Thoracic aorta (tissue), 2 donors: ENCODE measurements around the gene TTLL8. TPM values are rescaled to one million over a fixed set of nuclear protein-coding genes. Genes with fewer than 3 reads are reported as not detected.

Experiments
- ATAC-seq: fragments of 150-250 bp; one replicate; pipeline ENCODE4 v1.8.0; 2017; ENCODE audit warnings: low read depth; ENCODE audit not compliant: insufficient number of reproducible peaks, low FRiP score
- DNase-seq: peaks from one replicate; pipeline ENCODE4 v3.0.0-alpha.2; 2020; ENCODE audit warnings: low spot score
- H3K27ac ChIP-seq, 2 donors: fragments of 200-600 bp; sonication (generic); 1 replicate in 1 of 2; 2 replicates in 1 of 2; pipeline ENCODE4 v1.5.1; 2016; ENCODE audit warnings: mild to moderate bottlenecking in 2 of 2, moderate library complexity in 2 of 2
- H3K27me3 ChIP-seq: fragments of 200-600 bp; sonication (generic); replicated peaks from 2 replicates; pipeline ENCODE4 v1.6.0; 2016; ENCODE audit warnings: mild to moderate bottlenecking; ENCODE audit not compliant: insufficient read depth
- H3K36me3 ChIP-seq: fragments of 200-600 bp; sonication (generic); one replicate; pipeline ENCODE4 v1.5.1; 2016
- H3K4me1 ChIP-seq, 2 donors: fragments of 200-600 bp; sonication (generic); 1 replicate in 1 of 2; 2 replicates in 1 of 2; pipeline versions ENCODE4 v1.5.1 to v1.6.0; 2016; ENCODE audit warnings: low read depth in 2 of 2, mild to moderate bottlenecking in 1 of 2; ENCODE audit not compliant: control insufficient read depth in 1 of 2
- H3K4me3 ChIP-seq: fragments of 200-600 bp; sonication (generic); 2 replicates; pipeline ENCODE4 v1.5.1; 2016; ENCODE audit warnings: mild to moderate bottlenecking
- H3K9me3 ChIP-seq: fragments of 200-600 bp; sonication (generic); 2 replicates; pipeline ENCODE4 v1.5.1; 2016
- total RNA-seq, 2 donors: library from RNA; depleted of rRNA; stranded (reverse); fragments of >200 nt; gene quantifications; one replicate each; pipeline versions ENCODE4 v1.1.0 to v1.2.3, GENCODE V29; 2016
- TF ChIP-seq, protein P1 (sequence below): fragments of 200-600 bp; sonication (generic); IDR thresholded peaks from one replicate; pipeline ENCODE4 v1.5.1; 2019; ENCODE audit warnings: antibody characterized with exemption

The TTLL8 gene
- total RNA-seq, 2 donors from 2014 or later = not detected

DNA sequence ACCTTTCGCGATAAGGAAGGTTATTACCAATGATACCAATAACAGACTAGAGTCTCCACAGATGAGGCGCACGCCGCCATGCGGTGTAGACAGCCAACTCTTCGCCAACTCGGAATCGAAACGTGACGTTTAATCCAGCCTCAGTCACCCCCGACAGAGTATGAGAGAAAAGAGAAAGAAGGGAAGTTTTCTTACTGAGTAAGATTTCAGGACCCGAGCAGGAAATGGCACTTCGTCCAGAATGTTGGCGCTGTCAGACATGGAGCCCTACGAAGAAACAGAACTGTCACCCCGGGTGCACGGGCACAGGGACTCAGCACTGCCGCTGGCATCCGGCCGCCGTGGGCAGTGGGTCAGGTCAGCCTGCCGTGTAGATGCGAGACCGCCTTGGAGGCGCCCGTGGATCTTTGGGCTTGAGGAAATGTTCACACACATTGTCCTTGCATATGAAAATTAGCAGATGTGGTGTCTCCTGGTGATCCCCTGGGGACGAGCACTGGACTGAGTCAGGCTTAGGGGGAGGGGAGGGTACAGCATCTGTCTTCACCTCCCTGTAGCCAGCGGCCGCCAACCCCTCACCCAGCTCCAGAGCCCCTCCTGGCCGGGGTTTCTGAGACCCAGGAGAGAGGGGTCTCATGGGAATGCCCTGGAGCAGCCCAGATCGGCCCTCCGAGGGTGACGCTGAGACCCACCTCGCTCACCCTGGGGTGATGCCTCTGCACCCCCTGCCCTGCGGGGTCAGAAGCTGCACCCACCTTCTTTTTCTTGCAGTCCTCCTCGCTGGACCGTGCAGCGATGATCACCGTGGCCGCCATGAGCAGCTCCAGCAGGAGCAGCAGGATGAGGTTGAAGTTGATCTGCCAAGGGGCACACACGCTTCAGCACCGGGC is 18.8 kb upstream of the TTLL8 start:
- DNase-seq (no peak), ATAC-seq (no peak)
- Histone ChIP-seq H3K4me1 (no peaks in the 10 kb centered on the region), H3K27ac (no peak overlapping the region), H3K27me3 (no peaks in the 10 kb centered on the region), H3K4me3 (no peak overlapping the region), H3K9me3 (no peaks in the 10 kb centered on the region), H3K36me3 (no peaks in the 10 kb centered on the region)
- TF ChIP-seq, protein P1, sequence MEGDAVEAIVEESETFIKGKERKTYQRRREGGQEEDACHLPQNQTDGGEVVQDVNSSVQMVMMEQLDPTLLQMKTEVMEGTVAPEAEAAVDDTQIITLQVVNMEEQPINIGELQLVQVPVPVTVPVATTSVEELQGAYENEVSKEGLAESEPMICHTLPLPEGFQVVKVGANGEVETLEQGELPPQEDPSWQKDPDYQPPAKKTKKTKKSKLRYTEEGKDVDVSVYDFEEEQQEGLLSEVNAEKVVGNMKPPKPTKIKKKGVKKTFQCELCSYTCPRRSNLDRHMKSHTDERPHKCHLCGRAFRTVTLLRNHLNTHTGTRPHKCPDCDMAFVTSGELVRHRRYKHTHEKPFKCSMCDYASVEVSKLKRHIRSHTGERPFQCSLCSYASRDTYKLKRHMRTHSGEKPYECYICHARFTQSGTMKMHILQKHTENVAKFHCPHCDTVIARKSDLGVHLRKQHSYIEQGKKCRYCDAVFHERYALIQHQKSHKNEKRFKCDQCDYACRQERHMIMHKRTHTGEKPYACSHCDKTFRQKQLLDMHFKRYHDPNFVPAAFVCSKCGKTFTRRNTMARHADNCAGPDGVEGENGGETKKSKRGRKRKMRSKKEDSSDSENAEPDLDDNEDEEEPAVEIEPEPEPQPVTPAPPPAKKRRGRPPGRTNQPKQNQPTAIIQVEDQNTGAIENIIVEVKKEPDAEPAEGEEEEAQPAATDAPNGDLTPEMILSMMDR = no peak

DNA sequence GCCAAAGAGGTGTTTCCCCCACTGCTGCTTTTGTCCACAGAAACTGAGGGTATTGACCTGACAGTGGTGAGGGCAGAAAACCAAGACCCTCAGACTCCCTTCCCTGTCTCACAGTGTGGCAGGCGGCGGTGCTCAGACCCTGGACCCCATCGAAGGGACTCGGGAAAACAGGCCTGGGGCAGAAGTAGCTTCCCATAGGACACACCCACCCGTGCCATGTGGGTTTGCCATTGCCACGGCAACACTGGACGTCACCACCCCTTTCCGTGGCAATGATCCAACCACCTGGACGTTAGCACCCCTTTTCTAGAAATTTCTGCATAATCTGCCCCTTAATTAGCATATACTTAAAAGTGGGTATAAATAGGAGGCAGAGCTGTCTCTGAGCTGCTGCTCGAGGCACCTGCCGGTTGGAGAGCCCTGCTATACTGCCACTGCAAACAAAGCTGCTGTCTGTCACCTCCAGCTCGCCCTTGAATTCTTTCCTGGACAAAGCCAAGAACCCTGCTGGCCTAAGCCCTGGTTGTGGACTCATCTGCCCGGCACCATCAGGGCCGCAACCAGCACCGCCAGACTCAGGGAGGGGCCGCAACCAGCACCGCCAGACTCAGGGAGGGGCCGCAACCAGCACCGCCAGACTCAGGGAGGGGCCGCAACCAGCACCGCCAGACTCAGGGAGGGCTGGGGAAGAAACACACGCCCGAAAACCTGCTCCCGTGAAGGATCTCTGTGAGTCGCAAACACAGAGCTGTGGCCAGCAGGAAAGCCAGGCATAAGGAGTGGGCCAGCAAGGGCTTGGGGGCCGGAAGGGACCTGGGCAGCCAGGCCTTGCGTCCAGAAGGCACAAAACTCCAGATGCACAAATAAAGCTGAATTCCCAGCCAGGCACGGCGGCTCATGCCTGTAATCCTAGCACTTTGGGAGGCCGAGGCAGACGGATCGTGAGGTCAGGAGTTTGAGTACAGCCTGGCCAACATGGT is 16.7 kb upstream of the TTLL8 start:
- Histone ChIP-seq H3K4me1 (no peaks in the 10 kb centered on the region), H3K9me3 (no peaks in the 10 kb centered on the region), H3K4me3 (no peak overlapping the region), H3K27ac (no peak overlapping the region), H3K36me3 (no peaks in the 10 kb centered on the region), H3K27me3 (no peaks in the 10 kb centered on the region)
- DNase-seq (no peak), ATAC-seq (no peak)
- TF ChIP-seq, protein P1 = no peak

DNA sequence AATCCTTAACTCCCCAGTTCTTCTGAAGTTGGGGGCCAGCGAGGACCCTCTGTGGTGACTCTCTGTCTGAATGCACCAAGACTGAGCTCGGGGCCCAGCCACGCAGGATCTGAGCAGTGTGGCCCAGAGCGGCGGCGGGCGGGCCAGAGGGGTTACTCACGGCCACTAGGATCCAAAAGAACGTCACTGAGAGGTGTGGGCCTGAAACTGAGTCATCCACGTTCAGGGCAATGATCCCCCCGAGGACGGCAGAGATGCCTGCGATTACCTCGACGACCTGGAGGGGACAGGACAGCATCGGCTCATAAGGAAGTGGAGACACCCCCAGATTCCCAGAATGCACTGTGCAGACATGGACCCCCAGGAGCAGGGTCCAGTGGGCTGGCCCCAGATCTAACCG is 16.0 kb upstream of the TTLL8 start:
- H3K9me3 ChIP-seq = no peaks in the 10 kb centered on the region
- H3K27me3 ChIP-seq = no peaks in the 10 kb centered on the region
- TF ChIP-seq, protein P1 = no peak
- H3K4me3 ChIP-seq = no peak overlapping the region
- no peaks in the 10 kb centered on the region for H3K4me1 ChIP-seq
- no peaks in the 10 kb centered on the region for H3K36me3 ChIP-seq
- H3K27ac ChIP-seq = no peak overlapping the region
- no peak for DNase-seq
- no peak for ATAC-seq

DNA sequence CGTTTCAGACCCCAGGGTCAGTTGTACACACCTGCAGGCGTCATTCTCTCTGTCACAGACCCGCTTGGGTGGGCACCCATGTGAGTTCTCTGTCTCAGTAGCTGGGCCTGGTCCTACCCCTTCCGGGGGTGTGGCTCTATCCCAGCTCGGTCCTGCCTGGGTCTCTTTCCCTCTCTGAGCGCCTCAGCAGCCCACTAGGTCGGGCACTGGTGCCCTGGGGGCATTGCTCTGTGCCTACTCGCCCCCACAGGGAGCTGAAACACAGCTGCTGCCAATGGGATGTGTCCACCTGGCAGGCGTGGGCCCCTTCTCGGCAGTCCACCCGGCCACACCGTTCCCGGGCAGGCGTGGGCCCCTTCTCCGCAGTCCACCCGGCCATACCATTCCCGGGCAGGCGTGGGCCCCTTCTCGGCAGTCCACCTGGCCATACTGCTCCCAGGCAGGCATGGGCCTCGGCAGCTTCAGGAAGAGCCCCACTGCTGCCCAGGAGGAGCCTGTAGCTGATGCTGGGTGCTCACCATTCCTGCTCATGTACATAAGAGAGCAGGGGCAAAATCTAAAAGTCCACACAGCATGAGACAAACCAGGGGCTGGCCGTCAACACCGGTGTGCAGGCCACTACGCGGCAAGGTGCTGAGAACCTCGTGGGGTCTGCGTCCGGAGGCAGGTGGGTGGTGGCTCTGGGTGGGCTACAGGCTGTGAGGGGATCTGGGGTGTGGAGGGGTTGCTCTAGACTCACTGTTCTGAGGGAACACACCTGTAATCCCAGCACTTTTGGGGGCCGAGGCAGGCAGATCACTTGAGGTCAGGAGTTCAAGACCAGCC is 14.8 kb upstream of the TTLL8 start:
- Histone ChIP-seq H3K27ac (no peak overlapping the region), H3K9me3 (no peaks in the 10 kb centered on the region), H3K4me1 (no peaks in the 10 kb centered on the region), H3K36me3 (no peaks in the 10 kb centered on the region), H3K27me3 (no peaks in the 10 kb centered on the region), H3K4me3 (no peak overlapping the region)
- TF ChIP-seq, protein P1 = no peak
- no peak for ATAC-seq
- DNase-seq = no peak
